Activated T-helper 1 cell treated with anti-CD3 and anti-CD28 coated beads, Interleukin-12 subunit alpha, Interleukin-12 subunit beta, Interleukin-2, Interleukin-4 antibody, amounts not matched to agents 30 ng/mL and 10 ng/mL and 1 ng/mL, durations not matched to agents 14 hours and 24 hours and 36 hours (primary cell): ENCODE results near the gene RIOK3. TPM values are rescaled to one million over a fixed set of nuclear protein-coding genes. Genes with fewer than 3 reads are reported as not detected.

Source experiments
- DNase-seq: peaks from one replicate; pipeline ENCODE4 v3.0.0; 2021; ENCODE audit warnings: low spot score
- H3K27ac Mint-ChIP-seq: one replicate; pipeline ENCODE4 v1.8.0; 2021; ENCODE audit warnings: mild to moderate bottlenecking, mixed read lengths
- H3K27me3 Mint-ChIP-seq: one replicate; pipeline ENCODE4 v1.8.0; 2022; ENCODE audit warnings: mild to moderate bottlenecking, moderate library complexity, mixed read lengths; ENCODE audit not compliant: insufficient read depth
- H3K36me3 Mint-ChIP-seq: one replicate; pipeline ENCODE4 v1.8.0; 2021; ENCODE audit warnings: low read depth, mixed read lengths
- H3K4me1 Mint-ChIP-seq: one replicate; pipeline ENCODE4 v1.8.0; 2021; ENCODE audit warnings: low read depth, mixed read lengths
- H3K4me3 Mint-ChIP-seq: one replicate; pipeline ENCODE4 v1.8.0; 2021; ENCODE audit warnings: mild to moderate bottlenecking, moderate library complexity, mixed read lengths
- H3K9me3 Mint-ChIP-seq: one replicate; pipeline ENCODE4 v1.8.0; 2021; ENCODE audit warnings: mixed read lengths
- intact Hi-C: fragments of 100-400 bp; cut with micrococcal nuclease; formaldehyde crosslinking; loops from one replicate; pipeline ENCODE4 v1.15.1; 2024
- total RNA-seq: library from RNA; stranded (reverse); gene quantifications from 2 replicates; pipeline ENCODE4 v1.2.3, GENCODE V29; 2022

The RIOK3 gene
- total RNA-seq, 1 donor from 2014 or later, result 40.8 TPM

- peak overlapping the region; percentile 12 for H3K4me3 Mint-ChIP-seq
- peaks cover 30% of the 10 kb centered on the region for H3K36me3 Mint-ChIP-seq
- H3K4me1 Mint-ChIP-seq, result peaks cover 57% of the 10 kb centered on the region
- intact Hi-C loops, result no loop called here
- peak overlapping the region; percentile 8 for H3K27ac Mint-ChIP-seq
- DNase-seq, result no peak
- H3K9me3 Mint-ChIP-seq, result no peaks in the 10 kb centered on the region
- H3K27me3 Mint-ChIP-seq, result no peaks in the 10 kb centered on the region
Measured at GRCh38 chr18:23458830-23459529, 5.9 kb downstream of the RIOK3 start.

GRCh38 chr18:23459530-23459921, 6.4 kb downstream of the RIOK3 start:
- Mint-ChIP-seq H3K27ac (peak overlapping the region; percentile 61), H3K4me3 (no peak overlapping the region), H3K9me3 (no peaks in the 10 kb centered on the region), H3K36me3 (peaks cover 34% of the 10 kb centered on the region), H3K4me1 (peaks cover 51% of the 10 kb centered on the region), H3K27me3 (no peaks in the 10 kb centered on the region)
- intact Hi-C loops, result no loop called here
- no peak for DNase-seq

- DNase-seq, result no peak
- Mint-ChIP-seq H3K27me3 (no peaks in the 10 kb centered on the region), H3K4me1 (peaks cover 45% of the 10 kb centered on the region), H3K4me3 (no peak overlapping the region), H3K36me3 (peaks cover 38% of the 10 kb centered on the region), H3K9me3 (no peaks in the 10 kb centered on the region), H3K27ac (peak overlapping the region; percentile 61)
- intact Hi-C loops, result no loop called here
Measured at GRCh38 chr18:23460285-23461273, 7.5 kb downstream of the RIOK3 start.

- intact Hi-C loops, result no loop called here
- peaks cover 43% of the 10 kb centered on the region for H3K36me3 Mint-ChIP-seq
- DNase-seq, result no peak
- no peak overlapping the region for H3K27ac Mint-ChIP-seq
- no peaks in the 10 kb centered on the region for H3K9me3 Mint-ChIP-seq
- no peak overlapping the region for H3K4me3 Mint-ChIP-seq
- H3K4me1 Mint-ChIP-seq, result peaks cover 34% of the 10 kb centered on the region
- no peaks in the 10 kb centered on the region for H3K27me3 Mint-ChIP-seq
Measured at GRCh38 chr18:23462876-23463275, 9.8 kb downstream of the RIOK3 start.

GRCh38 chr18:23468753-23469459, 15.8 kb downstream of the RIOK3 start:
- intact Hi-C loops, result no loop called here
- peaks cover 5% of the 10 kb centered on the region for H3K4me1 Mint-ChIP-seq
- H3K36me3 Mint-ChIP-seq, result peaks cover 31% of the 10 kb centered on the region
- H3K9me3 Mint-ChIP-seq, result no peaks in the 10 kb centered on the region
- no peak overlapping the region for H3K27ac Mint-ChIP-seq
- H3K27me3 Mint-ChIP-seq, result no peaks in the 10 kb centered on the region
- DNase-seq, result no peak
- H3K4me3 Mint-ChIP-seq, result no peak overlapping the region

GRCh38 chr18:23470620-23471387, 17.7 kb downstream of the RIOK3 start:
- Mint-ChIP-seq H3K4me1 (peaks cover 5% of the 10 kb centered on the region), H3K36me3 (peaks cover 33% of the 10 kb centered on the region), H3K27ac (no peak overlapping the region), H3K4me3 (no peak overlapping the region), H3K9me3 (no peaks in the 10 kb centered on the region), H3K27me3 (no peaks in the 10 kb centered on the region)
- no peak for DNase-seq
- intact Hi-C loops, result loop anchor here (10.0 kb wide), 1 partner anchor 64 kb away; no protein-coding TSS in a partner anchor

- Mint-ChIP-seq H3K27ac (no peak overlapping the region), H3K4me3 (no peak overlapping the region), H3K9me3 (no peaks in the 10 kb centered on the region), H3K4me1 (peaks cover 5% of the 10 kb centered on the region), H3K27me3 (no peaks in the 10 kb centered on the region), H3K36me3 (peaks cover 33% of the 10 kb centered on the region)
- no peak for DNase-seq
- intact Hi-C loops, result loop anchor here (10.0 kb wide), 1 partner anchor 63 kb away; no protein-coding TSS in a partner anchor
Measured at GRCh38 chr18:23471486-23471885, 18.4 kb downstream of the RIOK3 start.

GRCh38 chr18:23479829-23480505, 26.9 kb downstream of the RIOK3 start:
- peaks cover 40% of the 10 kb centered on the region for H3K36me3 Mint-ChIP-seq
- H3K27ac Mint-ChIP-seq, result no peak overlapping the region
- no peaks in the 10 kb centered on the region for H3K9me3 Mint-ChIP-seq

GRCh38 chr18:23484561-23485182, 31.6 kb downstream of the RIOK3 start:
- DNase-seq, result no peak
- no peaks in the 10 kb centered on the region for H3K27me3 Mint-ChIP-seq
- intact Hi-C loops, result no loop called here
- H3K4me3 Mint-ChIP-seq, result no peak overlapping the region
- H3K4me1 Mint-ChIP-seq, result peaks cover 25% of the 10 kb centered on the region
- H3K27ac Mint-ChIP-seq, result no peak overlapping the region
- no peaks in the 10 kb centered on the region for H3K9me3 Mint-ChIP-seq
- peaks cover 18% of the 10 kb centered on the region for H3K36me3 Mint-ChIP-seq

More at GRCh38 chr18:23479829-23480505, 26.9 kb downstream of the RIOK3 start:
- H3K27me3 Mint-ChIP-seq, result no peaks in the 10 kb centered on the region
- DNase-seq, result no peak
- peaks cover 4% of the 10 kb centered on the region for H3K4me1 Mint-ChIP-seq
- intact Hi-C loops, result loop anchor here (10.0 kb wide), 1 partner anchor 55 kb away; no protein-coding TSS in a partner anchor
- no peak overlapping the region for H3K4me3 Mint-ChIP-seq

- Mint-ChIP-seq H3K27me3 (no peaks in the 10 kb centered on the region), H3K36me3 (peaks cover 11% of the 10 kb centered on the region)
- intact Hi-C loops, result no loop called here
Measured at GRCh38 chr18:23485386-23485785, 32.3 kb downstream of the RIOK3 start.

GRCh38 chr18:23487738-23488570, 34.9 kb downstream of the RIOK3 start:
- H3K9me3 Mint-ChIP-seq, result peaks cover 1% of the 10 kb centered on the region
- peaks cover 5% of the 10 kb centered on the region for H3K36me3 Mint-ChIP-seq
- peaks cover 30% of the 10 kb centered on the region for H3K4me1 Mint-ChIP-seq
- DNase-seq, result peak; percentile 41
- intact Hi-C loops, result no loop called here
- peak overlapping the region; percentile 43 for H3K4me3 Mint-ChIP-seq
- H3K27me3 Mint-ChIP-seq, result no peaks in the 10 kb centered on the region
- peak overlapping the region; percentile 66 for H3K27ac Mint-ChIP-seq

More at GRCh38 chr18:23485386-23485785, 32.3 kb downstream of the RIOK3 start:
- Mint-ChIP-seq H3K4me3 (no peak overlapping the region), H3K9me3 (no peaks in the 10 kb centered on the region), H3K27ac (no peak overlapping the region), H3K4me1 (peaks cover 29% of the 10 kb centered on the region)
- no peak for DNase-seq
